SKM-1 treated with dmso at 0.1 percent for 144 hours (cell line): ENCODE measurements around the gene UTS2R.

Experiments used
- DNase-seq: peaks from one replicate; lab custom pipeline; 2025; ENCODE audit not compliant: unreplicated experiment; lab: John Stamatoyannopoulos, UW

The UTS2R gene

GRCh38 chr17:82371333-82372248, at the start of gene UTS2R:
Gene UTS2R (plus strand): TSS chr17:82371765. CDS start chr17:82374325, 2,560 bp downstream.
- DNase-seq: no peak

DNA sequence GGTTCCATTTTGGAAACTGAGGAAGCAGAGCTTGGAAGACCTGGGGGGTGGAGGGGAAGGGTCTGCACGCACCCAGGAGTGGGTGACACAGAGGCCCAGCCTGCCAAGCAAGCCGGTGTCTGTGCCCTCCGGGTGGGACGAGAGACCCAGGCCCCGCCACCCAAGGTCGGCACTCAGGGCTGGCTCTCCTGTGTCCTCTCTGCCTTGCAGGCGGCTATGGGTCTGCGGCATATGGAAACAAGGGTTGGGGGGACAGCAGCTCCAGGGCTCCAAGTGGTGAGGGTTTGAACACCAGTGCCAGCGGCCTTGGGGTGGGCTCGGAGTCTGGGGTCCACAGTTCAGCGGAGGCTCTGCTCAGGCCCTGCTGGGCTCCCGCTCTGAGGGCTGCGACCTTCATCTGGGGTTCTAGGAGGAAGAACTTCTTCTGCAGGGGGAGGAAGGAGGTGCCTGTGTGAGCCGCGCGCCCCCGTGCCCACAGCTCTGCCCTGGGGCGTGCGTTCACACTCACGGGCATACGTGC, 49.6 kb upstream of the UTS2R start:
- no peak for DNase-seq

DNA sequence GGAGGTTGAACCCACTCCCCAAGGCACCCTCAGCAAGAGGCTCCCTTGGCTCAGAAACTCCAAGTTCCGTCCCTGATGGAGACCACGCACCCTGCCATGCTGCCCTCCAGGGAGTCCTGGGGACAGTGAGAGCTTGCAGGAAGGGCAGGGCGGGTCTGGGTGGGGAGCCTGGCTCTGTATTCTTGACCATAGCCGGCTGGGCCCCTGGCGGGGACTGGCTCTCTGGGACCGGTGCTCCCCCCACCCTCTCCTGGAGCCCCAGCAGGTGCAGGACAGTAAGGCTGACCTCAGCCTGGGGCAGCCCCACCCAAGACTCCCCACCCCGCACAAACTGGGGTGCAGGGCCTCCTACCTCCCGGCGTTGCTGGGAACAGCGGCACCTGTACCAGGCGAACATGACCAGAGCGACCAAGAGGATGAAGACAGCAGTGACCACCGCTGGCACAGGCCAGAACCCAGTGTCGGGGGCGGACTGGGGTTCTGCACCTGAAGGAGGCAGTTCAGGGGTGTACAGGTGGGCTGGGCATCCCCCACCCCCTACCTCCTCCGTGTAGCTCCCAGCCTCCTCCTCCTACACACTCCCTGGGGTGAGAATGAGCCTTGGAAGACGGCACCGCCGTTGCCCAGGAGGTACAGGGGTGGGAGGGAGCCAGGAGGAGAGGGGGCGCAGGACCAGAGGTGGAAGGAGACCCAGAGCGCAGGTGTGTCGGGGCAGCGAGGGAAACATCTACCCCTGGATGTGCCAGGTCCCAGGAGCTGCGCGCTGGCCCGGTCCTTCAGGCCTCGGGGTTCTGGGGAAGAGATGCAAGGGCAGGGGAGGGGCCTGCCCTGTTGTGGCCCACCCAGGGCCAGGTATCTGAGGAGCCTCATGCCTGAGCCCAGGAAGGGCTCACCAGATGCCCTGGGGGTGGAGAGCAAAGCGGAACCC, 48.8 kb upstream of the UTS2R start:
- no peak for DNase-seq

DNA sequence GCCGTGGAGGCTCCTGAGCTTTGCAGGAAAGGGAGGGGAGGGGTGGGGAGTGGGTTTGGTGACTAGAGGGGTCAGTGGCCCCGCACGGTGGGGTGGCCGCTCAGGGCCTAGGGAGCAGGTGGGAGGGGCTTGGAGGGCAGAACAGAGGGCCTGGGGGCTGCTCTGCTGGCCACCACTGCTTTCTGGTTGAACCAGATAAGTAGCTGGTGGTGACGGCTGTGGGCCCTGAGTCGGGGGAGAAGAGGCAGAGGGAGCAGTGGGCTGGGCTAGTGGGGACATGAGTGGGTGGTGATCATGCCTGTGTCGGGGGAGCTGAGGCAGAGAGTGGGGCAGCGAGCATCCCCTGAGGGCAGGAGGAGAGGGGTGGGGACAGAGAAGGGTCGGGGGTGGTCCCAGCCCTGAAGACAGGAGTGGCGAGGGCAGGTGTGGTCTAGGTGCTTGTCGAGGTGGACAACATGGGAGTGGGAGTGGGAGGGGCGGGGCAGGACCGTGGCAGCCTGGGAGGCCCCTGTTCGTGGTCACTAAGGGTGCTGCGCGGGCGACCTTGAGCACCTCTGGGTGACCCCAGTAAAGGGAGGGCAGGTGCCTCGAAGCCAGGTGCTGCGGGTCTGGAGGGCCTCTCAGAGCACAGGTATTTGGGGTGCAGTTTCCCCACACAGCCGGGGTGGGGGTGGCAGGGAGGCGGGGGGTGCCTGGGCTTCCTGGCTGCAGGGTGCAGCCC, 47.9 kb upstream of the UTS2R start:
- DNase-seq: no peak

- DNase-seq: no peak
Observed at GRCh38 chr17:82324566-82325285, 46.8 kb upstream of the UTS2R start.

DNA sequence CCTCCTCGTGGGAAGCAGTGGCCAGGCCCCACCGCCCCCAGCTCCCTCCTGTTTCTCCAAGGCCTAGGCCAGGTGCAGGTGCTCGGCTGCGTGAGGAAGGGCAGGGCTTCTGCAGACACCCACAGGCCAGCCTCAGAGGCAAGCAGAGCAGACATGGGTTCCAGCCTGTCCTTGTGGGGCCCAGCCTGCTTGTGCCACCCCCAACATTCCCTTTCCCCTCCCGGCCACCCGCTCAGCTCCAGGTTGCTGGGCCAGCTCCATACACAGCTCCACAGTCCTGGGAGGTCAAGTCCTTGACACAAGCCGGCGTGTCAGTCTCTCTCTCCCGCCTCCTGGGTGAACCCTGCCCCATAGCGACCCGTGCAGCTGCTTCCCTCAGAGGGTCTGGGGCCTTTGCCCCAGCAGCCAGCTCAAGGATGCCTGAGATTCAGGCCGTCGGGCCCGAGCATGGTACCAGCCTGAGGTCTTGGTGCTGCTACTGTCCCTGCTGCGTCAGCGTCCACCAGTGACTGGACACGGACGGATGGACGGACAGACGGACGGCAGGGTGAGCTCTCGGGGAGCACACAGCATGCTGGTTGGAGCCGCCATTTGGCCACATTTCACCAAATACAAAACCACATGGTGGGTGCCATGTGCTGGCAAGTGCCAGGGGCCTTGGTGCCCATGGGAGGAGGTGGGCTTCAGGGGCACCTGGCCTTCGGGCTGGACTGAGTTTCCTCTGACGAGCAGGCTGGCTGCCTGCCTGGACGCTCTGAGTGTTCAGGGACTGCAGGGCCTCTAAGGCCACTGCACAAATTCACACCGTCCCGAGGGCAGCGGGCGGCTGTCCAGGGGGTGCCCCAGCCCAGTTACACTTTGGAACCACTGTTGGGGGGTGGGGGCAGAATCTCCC, 46.0 kb upstream of the UTS2R start:
- DNase-seq: no peak

- DNase-seq: no peak
Observed at GRCh38 chr17:82327289-82327688, 44.3 kb upstream of the UTS2R start.

GRCh38 chr17:82327757-82328140, 43.8 kb upstream of the UTS2R start:
- no peak for DNase-seq

GRCh38 chr17:82328141-82328993, 43.2 kb upstream of the UTS2R start:
- DNase-seq: no peak

GRCh38 chr17:82328994-82329507, 42.5 kb upstream of the UTS2R start:
- no peak for DNase-seq

GRCh38 chr17:82329683-82330321, 41.8 kb upstream of the UTS2R start:
- no peak for DNase-seq

- no peak for DNase-seq
Observed at GRCh38 chr17:82330322-82331239, 41.0 kb upstream of the UTS2R start.

- no peak for DNase-seq
Observed at GRCh38 chr17:82331345-82331939, 40.1 kb upstream of the UTS2R start.

- DNase-seq: no peak
Observed at GRCh38 chr17:82332669-82333278, 38.8 kb upstream of the UTS2R start.

- no peak for DNase-seq
Observed at GRCh38 chr17:82333279-82334171, 38.0 kb upstream of the UTS2R start, which contains the start of gene SECTM1. Gene SECTM1 (minus strand): TSS chr17:82333766. CDS start chr17:82327240, 6,526 bp downstream.
